Breast epithelium (tissue), 4 donors: ENCODE data around the gene DAB2IP. TPM values are rescaled to one million over a fixed set of nuclear protein-coding genes. Genes with fewer than 3 reads are reported as not detected.
A peak's percentile ranks its signal among the peaks of the same experiment; 100 is the strongest.

Source experiments
- DNase-seq, 2 donors: peaks; one replicate each; pipeline ENCODE4 v3.0.0-alpha.2; 2019; ENCODE audit warnings: low spot score in 2 of 2
- H3K27ac ChIP-seq, 2 donors: fragments of 200-600 bp; sonication (generic) in 1 of 2; one replicate each; pipeline ENCODE4 v1.5.1; 2016 to 2019; ENCODE audit warnings: mild to moderate bottlenecking in 1 of 2
- H3K27me3 ChIP-seq, 2 donors: fragments of 200-600 bp; sonication (generic) in 1 of 2; one replicate each; pipeline versions ENCODE4 v1.5.1 to v1.6.0; 2017 to 2019; ENCODE audit warnings: control low read depth in 1 of 2, mild to moderate bottlenecking in 1 of 2
- H3K36me3 ChIP-seq: fragments of 200-600 bp; one replicate; pipeline ENCODE4 v1.5.1; 2019
- H3K4me1 ChIP-seq, 2 donors: fragments of 200-600 bp; sonication (generic); one replicate each; pipeline ENCODE4 v1.5.1; 2016 to 2019; ENCODE audit warnings: control low read depth in 1 of 2
- H3K4me3 ChIP-seq, 3 donors: fragments of 200-600 bp; sonication (generic); 1 replicate in 2 of 3; 2 replicates in 1 of 3; pipeline ENCODE4 v1.5.1; 2016 to 2019; ENCODE audit warnings: mild to moderate bottlenecking in 3 of 3, moderate library complexity in 2 of 3
- H3K9me3 ChIP-seq, 2 donors: fragments of 200-600 bp; sonication (generic) in 1 of 2; one replicate each; pipeline ENCODE4 v1.5.1; 2016 to 2019; ENCODE audit warnings: control low read depth in 1 of 2
- POLR2A ChIP-seq: fragments of 450-650 bp; IDR thresholded peaks from one replicate; pipeline ENCODE4 v1.6.1; 2016; ENCODE audit warnings: antibody characterized with exemption, mild to moderate bottlenecking, moderate library complexity
- POLR2AphosphoS5 ChIP-seq, 3 donors: sonication (generic); formaldehyde crosslinking; IDR thresholded peaks; one replicate each; pipeline ENCODE4 v1.6.1; 2017; ENCODE audit warnings: antibody characterized with exemption in 3 of 3
- intact Hi-C: fragments of 100-400 bp; cut with DNase I; formaldehyde crosslinking; loops from one replicate; pipeline ENCODE4 v1.15.1; 2023; ENCODE audit warnings: low total_unique reads
- total RNA-seq, 3 donors: library from RNA; depleted of rRNA; stranded (reverse); fragments of >200 nt; gene quantifications; one replicate each; pipeline ENCODE4 v1.1.0, GENCODE V29; 2016
- TF ChIP-seq, protein P1 (sequence below), 3 donors: fragments of 450-650 bp; IDR thresholded peaks; one replicate each; pipeline ENCODE4 v1.5.1; 2016 to 2017; ENCODE audit warnings: antibody characterized with exemption in 3 of 3, mild to moderate bottlenecking in 3 of 3, moderate library complexity in 3 of 3

Gene DAB2IP
- total RNA-seq, 3 donors from 2014 or later, result 16.0 to 56.0 (median 55.8) TPM

DNA sequence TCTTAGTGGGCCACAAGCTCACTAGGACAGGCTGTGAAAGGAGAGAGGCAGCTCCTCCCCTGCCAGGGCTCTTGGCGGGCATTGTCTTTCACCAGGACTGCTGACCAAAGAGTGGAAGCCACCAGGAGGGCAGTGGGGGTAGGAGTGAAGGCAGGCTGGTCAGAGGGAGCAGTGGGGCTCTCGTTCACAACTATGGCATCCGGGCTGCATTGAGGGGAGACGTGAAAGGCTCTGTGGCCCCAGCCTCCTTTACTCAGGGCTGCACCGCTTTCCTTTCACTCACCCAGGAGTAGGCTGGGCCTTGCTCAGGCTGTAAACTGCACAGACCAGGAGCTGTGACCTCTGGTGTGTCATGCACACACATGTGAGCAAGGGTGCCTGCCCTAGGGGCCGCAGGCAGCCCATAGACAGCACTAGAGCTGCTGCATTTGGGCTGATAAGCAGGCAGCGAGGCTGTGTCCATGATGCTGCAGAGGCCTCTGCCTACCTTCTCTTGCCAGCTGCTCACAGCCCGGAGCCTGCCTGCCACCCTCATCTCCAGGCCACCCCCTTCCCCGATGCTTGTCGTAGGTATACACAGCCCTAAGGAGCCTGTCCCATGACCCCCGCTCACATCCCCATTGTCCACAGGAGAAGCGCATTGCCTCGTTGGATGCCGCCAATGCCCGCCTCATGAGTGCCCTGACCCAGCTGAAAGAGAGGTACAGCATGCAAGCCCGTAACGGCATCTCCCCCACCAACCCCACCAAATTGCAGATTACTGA, 130.4 kb downstream of the DAB2IP start:
- peaks cover 5% of the 10 kb centered on the region for H3K36me3 ChIP-seq
- TF ChIP-seq POLR2AphosphoS5 (IDR thresholded peaks at IDR 0.05), result no peak
- TF ChIP-seq, protein P1, sequence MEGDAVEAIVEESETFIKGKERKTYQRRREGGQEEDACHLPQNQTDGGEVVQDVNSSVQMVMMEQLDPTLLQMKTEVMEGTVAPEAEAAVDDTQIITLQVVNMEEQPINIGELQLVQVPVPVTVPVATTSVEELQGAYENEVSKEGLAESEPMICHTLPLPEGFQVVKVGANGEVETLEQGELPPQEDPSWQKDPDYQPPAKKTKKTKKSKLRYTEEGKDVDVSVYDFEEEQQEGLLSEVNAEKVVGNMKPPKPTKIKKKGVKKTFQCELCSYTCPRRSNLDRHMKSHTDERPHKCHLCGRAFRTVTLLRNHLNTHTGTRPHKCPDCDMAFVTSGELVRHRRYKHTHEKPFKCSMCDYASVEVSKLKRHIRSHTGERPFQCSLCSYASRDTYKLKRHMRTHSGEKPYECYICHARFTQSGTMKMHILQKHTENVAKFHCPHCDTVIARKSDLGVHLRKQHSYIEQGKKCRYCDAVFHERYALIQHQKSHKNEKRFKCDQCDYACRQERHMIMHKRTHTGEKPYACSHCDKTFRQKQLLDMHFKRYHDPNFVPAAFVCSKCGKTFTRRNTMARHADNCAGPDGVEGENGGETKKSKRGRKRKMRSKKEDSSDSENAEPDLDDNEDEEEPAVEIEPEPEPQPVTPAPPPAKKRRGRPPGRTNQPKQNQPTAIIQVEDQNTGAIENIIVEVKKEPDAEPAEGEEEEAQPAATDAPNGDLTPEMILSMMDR (IDR thresholded peaks at IDR 0.05), result no peak
- TF ChIP-seq POLR2A, result no peak
- H3K27me3 ChIP-seq, result no peaks in the 10 kb centered on the region
- intact Hi-C loops, result no loop called here
- no peak for DNase-seq
- no peak overlapping the region for H3K4me3 ChIP-seq
- no peak overlapping the region for H3K27ac ChIP-seq
- no peaks in the 10 kb centered on the region for H3K9me3 ChIP-seq
- H3K4me1 ChIP-seq, result no peaks in the 10 kb centered on the region

DNA sequence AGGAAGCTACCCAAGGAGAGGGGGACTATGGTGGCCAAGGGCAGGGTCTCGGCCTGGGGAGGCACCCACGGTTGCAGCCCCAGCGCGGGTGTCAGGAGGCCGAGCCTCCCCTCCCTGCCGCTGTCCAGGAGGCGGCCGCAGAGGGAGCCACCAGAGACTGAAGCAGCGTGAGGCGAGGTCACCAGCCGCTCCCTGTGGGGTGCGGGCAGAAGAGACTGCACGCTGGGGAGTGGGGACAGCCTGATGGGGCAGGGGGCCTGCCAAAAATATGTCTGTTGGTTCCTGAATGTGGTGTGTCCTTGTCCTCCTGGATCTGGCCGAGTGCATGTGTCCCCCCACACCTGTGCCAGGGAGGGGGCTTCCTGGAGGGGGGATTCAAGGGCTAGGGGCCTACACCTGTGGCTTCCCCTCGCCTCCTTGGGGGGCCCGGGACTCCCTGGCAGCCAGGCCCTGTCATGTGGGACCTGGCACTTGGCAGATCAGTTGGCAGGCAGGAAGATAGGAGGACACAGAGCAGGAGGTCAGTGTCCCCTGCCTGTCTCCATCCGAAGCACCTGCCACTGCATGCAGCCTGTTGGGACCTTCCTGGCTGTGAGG, 131.2 kb downstream of the DAB2IP start:
- Histone ChIP-seq H3K9me3 (no peaks in the 10 kb centered on the region), H3K4me3 (no peak overlapping the region), H3K4me1 (no peaks in the 10 kb centered on the region), H3K27me3 (no peaks in the 10 kb centered on the region), H3K27ac (no peak overlapping the region), H3K36me3 (peaks cover 5% of the 10 kb centered on the region)
- intact Hi-C loops, result no loop called here
- DNase-seq, result no peak
- TF ChIP-seq POLR2AphosphoS5 (IDR thresholded peaks at IDR 0.05) (no peak), POLR2A (no peak)
- TF ChIP-seq, protein P1 (IDR thresholded peaks at IDR 0.05), result no peak

DNA sequence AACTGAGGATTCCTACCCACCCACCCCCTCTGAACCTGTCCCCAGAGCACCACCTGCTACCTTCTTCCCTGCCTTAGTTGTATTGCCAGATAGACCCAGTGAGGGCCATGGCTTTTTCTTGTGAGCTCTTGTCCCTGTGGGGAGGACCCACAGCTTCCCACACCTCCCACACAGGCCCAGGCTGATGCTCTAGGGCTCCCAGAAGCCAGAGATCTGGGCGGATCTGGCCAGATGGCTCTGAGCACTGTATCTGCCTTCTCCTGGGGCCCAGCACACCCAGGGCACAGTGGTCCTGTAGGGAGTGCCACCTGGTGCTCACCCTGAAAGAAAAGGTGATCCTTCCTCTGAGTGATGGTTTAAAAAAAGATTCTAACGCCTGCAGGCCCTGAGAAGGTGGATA, 131.7 kb downstream of the DAB2IP start:
- no peak for DNase-seq
- Histone ChIP-seq H3K27me3 (no peaks in the 10 kb centered on the region), H3K9me3 (no peaks in the 10 kb centered on the region), H3K36me3 (peaks cover 5% of the 10 kb centered on the region), H3K27ac (peak overlapping the region in 1 of 2 donors; percentile 7), H3K4me3 (no peak overlapping the region), H3K4me1 (no peaks in the 10 kb centered on the region)
- TF ChIP-seq, protein P1 (IDR thresholded peaks at IDR 0.05), result no peak
- no peak for TF ChIP-seq POLR2A
- TF ChIP-seq POLR2AphosphoS5 (IDR thresholded peaks at IDR 0.05), result no peak
- intact Hi-C loops, result no loop called here

DNA sequence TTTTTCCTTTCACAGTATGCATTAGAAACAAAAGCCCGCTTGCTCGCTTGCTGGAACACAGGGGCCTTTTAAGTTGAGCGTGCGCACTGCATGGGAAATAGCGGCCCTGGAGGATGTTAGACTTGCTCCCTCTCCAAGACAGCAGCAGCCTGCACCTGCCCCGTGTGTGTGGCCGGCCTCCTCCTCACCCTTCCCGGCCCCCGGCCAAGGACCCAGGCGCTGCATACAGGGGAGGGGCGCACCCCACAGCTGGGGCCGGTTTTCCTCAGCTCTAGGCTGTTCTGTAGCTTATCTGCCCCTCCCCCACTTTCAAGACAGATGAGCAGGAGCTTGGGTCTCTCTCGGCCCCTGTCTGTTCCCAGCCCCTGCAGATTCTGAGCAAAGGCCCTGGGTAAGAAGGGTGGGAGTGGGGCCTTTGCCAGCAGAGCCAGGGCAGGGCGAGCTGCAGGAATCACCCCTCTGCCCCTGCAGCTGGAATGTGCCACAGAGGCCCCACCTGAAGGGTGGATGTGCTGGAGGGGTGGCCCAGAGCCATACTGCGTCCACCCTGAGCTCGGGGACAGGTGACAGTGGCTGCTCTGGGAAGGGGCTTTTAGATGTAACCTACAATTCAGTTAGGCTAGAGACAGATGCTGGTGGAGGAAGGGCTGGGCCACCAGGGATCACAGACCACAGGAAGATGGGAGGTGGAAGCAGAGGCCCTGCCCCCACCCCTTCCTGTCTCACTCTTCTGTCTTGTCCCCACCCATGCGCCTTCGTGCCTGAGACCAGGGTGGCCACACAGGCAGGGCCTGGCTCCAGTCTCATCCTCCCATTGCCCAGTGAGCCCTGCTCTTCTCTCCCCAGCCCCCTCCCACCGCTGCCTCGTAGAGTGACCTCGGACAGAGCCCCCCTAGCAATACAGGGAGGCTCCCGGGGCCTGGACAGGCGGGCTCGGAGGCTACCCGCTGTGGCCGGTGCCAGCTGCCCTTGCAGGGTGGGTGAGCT, 132.4 kb downstream of the DAB2IP start:
- no peak overlapping the region for H3K4me3 ChIP-seq
- no peaks in the 10 kb centered on the region for H3K9me3 ChIP-seq
- TF ChIP-seq, protein P1 (IDR thresholded peaks at IDR 0.05), result no peak
- TF ChIP-seq POLR2AphosphoS5 (IDR thresholded peaks at IDR 0.05), result no peak
- TF ChIP-seq POLR2A, result no peak
- H3K27me3 ChIP-seq, result no peaks in the 10 kb centered on the region
- H3K27ac ChIP-seq, result no peak overlapping the region
- H3K36me3 ChIP-seq, result peaks cover 5% of the 10 kb centered on the region
- intact Hi-C loops, result no loop called here
- no peak for DNase-seq
- no peaks in the 10 kb centered on the region for H3K4me1 ChIP-seq
